OCI-LY1 (cell line): ENCODE data around the gene CRHBP.

ENCODE experiments used
- H2AFZ ChIP-seq: fragments of 200-600 bp; sonication (generic), shearing (Covaris generic); 2 replicates; pipeline ENCODE4 v1.6.0; 2014; ENCODE audit warnings: antibody characterized with exemption, mild to moderate bottlenecking, low read length
- H3F3A ChIP-seq: fragments of 200-600 bp; sonication (generic), shearing (Covaris generic); 2 replicates; pipeline ENCODE4 v1.6.0; 2014; ENCODE audit warnings: mild to moderate bottlenecking, antibody characterized with exemption, low read length, moderate library complexity; ENCODE audit not compliant: insufficient read depth
- H3K27ac ChIP-seq: fragments of 200-600 bp; sonication (generic); 2 replicates; pipeline ENCODE4 v1.5.1; 2014; ENCODE audit warnings: low read length, mixed run types, mild to moderate bottlenecking, low read depth; ENCODE audit not compliant: poor library complexity, severe bottlenecking
- H3K27me3 ChIP-seq: fragments of 200-600 bp; sonication (generic); 2 replicates; pipeline ENCODE4 v1.6.0; 2014; ENCODE audit warnings: antibody characterized with exemption, mild to moderate bottlenecking, low read length, moderate library complexity; ENCODE audit not compliant: insufficient read depth
- H3K36me3 ChIP-seq: fragments of 200-600 bp; sonication (generic); 2 replicates; pipeline ENCODE4 v1.6.1; 2014; ENCODE audit warnings: mild to moderate bottlenecking, antibody characterized with exemption, low read length, moderate library complexity, mixed read lengths; ENCODE audit not compliant: insufficient read depth
- H3K4me1 ChIP-seq: fragments of 200-600 bp; sonication (generic); 2 replicates; pipeline ENCODE4 v1.5.1; 2014; ENCODE audit warnings: mild to moderate bottlenecking, low read length, moderate library complexity; ENCODE audit not compliant: insufficient read depth, severe bottlenecking
- H3K4me2 ChIP-seq: fragments of 200-600 bp; sonication (generic), shearing (Covaris generic); 2 replicates; pipeline ENCODE4 v1.6.1; 2014; ENCODE audit warnings: low read length
- H3K4me3 ChIP-seq: fragments of 200-600 bp; sonication (generic); 2 replicates; pipeline ENCODE4 v1.5.1; 2014; ENCODE audit warnings: low read length, low read depth, mild to moderate bottlenecking, mixed read lengths; ENCODE audit not compliant: poor library complexity, severe bottlenecking
- H3K79me2 ChIP-seq: fragments of 200-600 bp; shearing (Covaris generic); 2 replicates; pipeline ENCODE4 v1.6.1; 2016; ENCODE audit warnings: mixed run types, low read length, mixed read lengths; ENCODE audit not compliant: insufficient read depth
- H3K9ac ChIP-seq: fragments of 200-600 bp; sonication (generic), shearing (Covaris generic); 2 replicates; pipeline ENCODE4 v1.6.1; 2014; ENCODE audit warnings: mild to moderate bottlenecking, low read length, mixed read lengths
- H3K9me2 ChIP-seq: fragments of 200-600 bp; sonication (generic), shearing (Covaris generic); 2 replicates; pipeline ENCODE4 v1.6.1; 2014; ENCODE audit warnings: low read depth, mild to moderate bottlenecking, low read length, mixed read lengths
- H3K9me3 ChIP-seq: fragments of 200-600 bp; shearing (Covaris generic); 2 replicates; pipeline ENCODE4 v1.6.1; 2014; ENCODE audit warnings: low read length, mixed read lengths
- H4K20me1 ChIP-seq: fragments of 200-600 bp; sonication (generic), shearing (Covaris generic); 2 replicates; pipeline ENCODE4 v1.6.0; 2016; ENCODE audit warnings: mild to moderate bottlenecking, low read length; ENCODE audit not compliant: insufficient read depth
- EZH2 ChIP-seq: fragments of 200-600 bp; sonication (generic), shearing (Covaris generic); IDR thresholded peaks from 2 replicates; pipeline ENCODE4 v1.8.0; 2017; ENCODE audit warnings: borderline replicate concordance, mixed run types, mild to moderate bottlenecking, antibody characterized with exemption, low read length, moderate library complexity, mixed read lengths
- TF ChIP-seq, protein P1 (sequence below): fragments of 200-600 bp; sonication (generic), shearing (Covaris generic); IDR thresholded peaks from 2 replicates; pipeline ENCODE4 v1.5.1; 2017; ENCODE audit warnings: mild to moderate bottlenecking, antibody characterized with exemption, low read length, moderate library complexity, mixed read lengths

Gene CRHBP

GRCh38 chr5:76978869-76979268 is 26.0 kb downstream of the CRHBP start:
- H3K9me3 ChIP-seq = no peaks in the 10 kb centered on the region; the same call in 1 of the 2 replicates
- no peaks in the 10 kb centered on the region for H4K20me1 ChIP-seq
- H3K79me2 ChIP-seq = no peaks in the 10 kb centered on the region
- H3K36me3 ChIP-seq = peaks cover 44% of the 10 kb centered on the region
- H2AFZ ChIP-seq = no peak overlapping the region
- no peak overlapping the region for H3K27ac ChIP-seq
- TF ChIP-seq, protein P1, sequence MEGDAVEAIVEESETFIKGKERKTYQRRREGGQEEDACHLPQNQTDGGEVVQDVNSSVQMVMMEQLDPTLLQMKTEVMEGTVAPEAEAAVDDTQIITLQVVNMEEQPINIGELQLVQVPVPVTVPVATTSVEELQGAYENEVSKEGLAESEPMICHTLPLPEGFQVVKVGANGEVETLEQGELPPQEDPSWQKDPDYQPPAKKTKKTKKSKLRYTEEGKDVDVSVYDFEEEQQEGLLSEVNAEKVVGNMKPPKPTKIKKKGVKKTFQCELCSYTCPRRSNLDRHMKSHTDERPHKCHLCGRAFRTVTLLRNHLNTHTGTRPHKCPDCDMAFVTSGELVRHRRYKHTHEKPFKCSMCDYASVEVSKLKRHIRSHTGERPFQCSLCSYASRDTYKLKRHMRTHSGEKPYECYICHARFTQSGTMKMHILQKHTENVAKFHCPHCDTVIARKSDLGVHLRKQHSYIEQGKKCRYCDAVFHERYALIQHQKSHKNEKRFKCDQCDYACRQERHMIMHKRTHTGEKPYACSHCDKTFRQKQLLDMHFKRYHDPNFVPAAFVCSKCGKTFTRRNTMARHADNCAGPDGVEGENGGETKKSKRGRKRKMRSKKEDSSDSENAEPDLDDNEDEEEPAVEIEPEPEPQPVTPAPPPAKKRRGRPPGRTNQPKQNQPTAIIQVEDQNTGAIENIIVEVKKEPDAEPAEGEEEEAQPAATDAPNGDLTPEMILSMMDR = no peak
- no peak for TF ChIP-seq EZH2
- no peaks in the 10 kb centered on the region for H3K27me3 ChIP-seq
- no peaks in the 10 kb centered on the region for H3F3A ChIP-seq
- H3K9me2 ChIP-seq = no peaks in the 10 kb centered on the region
- no peak overlapping the region for H3K4me2 ChIP-seq
- no peak overlapping the region for H3K9ac ChIP-seq
- peaks cover 9% of the 10 kb centered on the region for H3K4me1 ChIP-seq
- H3K4me3 ChIP-seq = no peak overlapping the region

DNA sequence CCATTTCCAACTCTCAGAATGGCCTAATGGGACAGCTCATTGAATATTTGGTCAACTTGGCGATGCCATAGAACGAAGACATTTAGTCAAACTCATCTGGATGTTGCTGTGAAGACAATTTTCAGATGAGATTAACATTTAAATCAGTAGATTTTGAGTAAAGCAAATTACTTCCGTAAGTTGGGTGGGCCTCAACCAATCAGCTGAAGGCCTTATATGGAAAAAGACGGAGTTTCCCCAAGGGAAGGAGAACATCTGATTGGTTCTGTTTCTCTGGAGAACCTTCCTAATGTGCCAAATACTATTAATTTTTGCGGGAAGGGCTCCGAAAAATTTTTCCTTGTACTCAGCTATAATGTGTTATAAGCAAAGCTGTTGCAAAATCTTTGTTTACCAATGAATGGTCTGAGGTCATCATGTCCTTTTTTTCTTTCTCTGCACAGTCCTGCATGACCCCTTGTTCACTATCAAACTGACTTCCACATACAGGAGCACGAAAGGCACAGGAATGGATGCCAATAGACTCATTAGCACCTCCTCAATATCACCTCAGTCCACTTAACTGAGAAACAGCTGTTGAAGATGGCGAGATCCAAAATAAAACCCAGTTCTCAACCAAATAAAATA is 27.8 kb downstream of the CRHBP start:
- Histone ChIP-seq H3K36me3 (peaks cover 44% of the 10 kb centered on the region), H2AFZ (no peak overlapping the region), H3K27ac (no peak overlapping the region), H3K79me2 (no peaks in the 10 kb centered on the region), H3K4me1 (no peaks in the 10 kb centered on the region), H3K27me3 (no peaks in the 10 kb centered on the region), H3F3A (no peaks in the 10 kb centered on the region), H3K9me3 (no peaks in the 10 kb centered on the region), H3K4me3 (no peak overlapping the region), H3K4me2 (no peak overlapping the region), H4K20me1 (no peaks in the 10 kb centered on the region), H3K9ac (no peak overlapping the region), H3K9me2 (no peaks in the 10 kb centered on the region)
- TF ChIP-seq, protein P1 = no peak
- no peak for TF ChIP-seq EZH2

DNA sequence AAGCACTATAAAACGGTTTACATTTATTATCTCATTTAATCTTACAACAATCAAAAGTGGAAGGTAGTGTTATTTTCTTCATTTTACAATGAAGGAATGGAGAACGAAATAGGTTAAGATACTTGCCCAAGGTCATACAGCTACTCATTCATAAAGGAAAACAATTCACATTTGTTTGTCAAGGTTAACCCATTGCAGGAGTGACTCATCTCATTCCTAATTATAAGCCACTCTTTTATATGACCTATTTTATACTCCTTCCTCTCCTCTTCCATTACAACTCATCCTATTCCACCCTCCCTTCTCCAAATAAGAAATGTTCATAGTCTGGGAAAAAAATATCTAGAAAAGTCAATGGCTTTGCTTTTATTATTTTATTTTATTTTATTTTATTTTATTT is 29.6 kb downstream of the CRHBP start:
- H3K9me2 ChIP-seq = no peaks in the 10 kb centered on the region
- no peaks in the 10 kb centered on the region for H3K79me2 ChIP-seq
- no peaks in the 10 kb centered on the region for H3K27me3 ChIP-seq
- H2AFZ ChIP-seq = no peak overlapping the region
- H3K9ac ChIP-seq = no peak overlapping the region
- H3F3A ChIP-seq = no peaks in the 10 kb centered on the region
- H3K9me3 ChIP-seq = no peaks in the 10 kb centered on the region
- no peak overlapping the region for H3K27ac ChIP-seq
- TF ChIP-seq EZH2 = no peak
- TF ChIP-seq, protein P1 = no peak
- no peak overlapping the region for H3K4me2 ChIP-seq
- H3K4me1 ChIP-seq = no peaks in the 10 kb centered on the region
- no peak overlapping the region for H3K4me3 ChIP-seq
- peaks cover 37% of the 10 kb centered on the region for H3K36me3 ChIP-seq
- no peaks in the 10 kb centered on the region for H4K20me1 ChIP-seq
